ENCODE data around the gene CTRB1.

CTRB1 gene

GRCh38 chr16:75262800-75263127 lies 44.0 kb downstream of the CTRB1 start:
- no peak overlapping the region for H3K9ac ChIP-seq (ENCODE audit: insufficient read length, low read depth)
- no peaks in the 10 kb centered on the region for H3K9me3 ChIP-seq (ENCODE audit: insufficient read depth, low read length)
- peaks cover 3% of the 10 kb centered on the region for H3K27me3 ChIP-seq (ENCODE audit: insufficient read depth, insufficient read length)
- H3K4me1 ChIP-seq (ENCODE audit: insufficient read depth, insufficient read length), result peaks cover 65% of the 10 kb centered on the region
- H3K4me3 ChIP-seq (ENCODE audit: insufficient read length, low read depth), result no peak overlapping the region
- DNase-seq (ENCODE audit: low read depth, low spot score), result no peak
- H3K36me3 ChIP-seq (ENCODE audit: insufficient read depth, insufficient read length, low read length), result peaks cover 60% of the 10 kb centered on the region
- TF ChIP-seq SUZ12 (IDR thresholded peaks at IDR 0.05; ENCODE audit: extremely low read depth, insufficient read depth, insufficient read length) (no peak), YY1 (IDR thresholded peaks at IDR 0.05; ENCODE audit: insufficient read depth, insufficient read length) (no peak), ZNF274 (IDR thresholded peaks at IDR 0.05; ENCODE audit: low read depth, low read length) (no peak)

- Histone ChIP-seq H3K4me3 (ENCODE audit: insufficient read length, low read depth) (no peak overlapping the region), H3K36me3 (ENCODE audit: insufficient read depth, insufficient read length, low read length) (peaks cover 55% of the 10 kb centered on the region), H3K9me3 (ENCODE audit: insufficient read depth, low read length) (no peaks in the 10 kb centered on the region), H3K27me3 (ENCODE audit: insufficient read depth, insufficient read length) (peaks cover 3% of the 10 kb centered on the region), H3K4me1 (ENCODE audit: insufficient read depth, insufficient read length) (peaks cover 64% of the 10 kb centered on the region), H3K9ac (ENCODE audit: insufficient read length, low read depth) (peak overlapping the region; percentile 12)
- no peak for TF ChIP-seq ZNF274 (IDR thresholded peaks at IDR 0.05; ENCODE audit: low read depth, low read length)
- no peak for TF ChIP-seq YY1 (IDR thresholded peaks at IDR 0.05; ENCODE audit: insufficient read depth, insufficient read length)
- no peak for TF ChIP-seq SUZ12 (IDR thresholded peaks at IDR 0.05; ENCODE audit: extremely low read depth, insufficient read depth, insufficient read length)
- no peak for DNase-seq (ENCODE audit: low read depth, low spot score)
These were observed 44.6 kb downstream of the CTRB1 start for GRCh38 chr16:75263291-75263962.

- Histone ChIP-seq H3K4me1 (ENCODE audit: insufficient read depth, insufficient read length) (peaks cover 58% of the 10 kb centered on the region), H3K27me3 (ENCODE audit: insufficient read depth, insufficient read length) (peaks cover 3% of the 10 kb centered on the region), H3K36me3 (ENCODE audit: insufficient read depth, insufficient read length, low read length) (peaks cover 49% of the 10 kb centered on the region), H3K9me3 (ENCODE audit: insufficient read depth, low read length) (no peaks in the 10 kb centered on the region), H3K9ac (ENCODE audit: insufficient read length, low read depth) (peak overlapping the region; percentile 93), H3K4me3 (ENCODE audit: insufficient read length, low read depth) (no peak overlapping the region)
- no peak for DNase-seq (ENCODE audit: low read depth, low spot score)
- TF ChIP-seq ZNF274 (IDR thresholded peaks at IDR 0.05; ENCODE audit: low read depth, low read length) (no peak), SUZ12 (IDR thresholded peaks at IDR 0.05; ENCODE audit: extremely low read depth, insufficient read depth, insufficient read length) (no peak), YY1 (IDR thresholded peaks at IDR 0.05; ENCODE audit: insufficient read depth, insufficient read length) (no peak)
These were observed 45.2 kb downstream of the CTRB1 start for GRCh38 chr16:75263963-75264445.

GRCh38 chr16:75264457-75264998 lies 45.7 kb downstream of the CTRB1 start:
- Histone ChIP-seq H3K4me3 (ENCODE audit: insufficient read length, low read depth) (peak overlapping the region; percentile 95), H3K27me3 (ENCODE audit: insufficient read depth, insufficient read length) (peaks cover 3% of the 10 kb centered on the region), H3K4me1 (ENCODE audit: insufficient read depth, insufficient read length) (peaks cover 55% of the 10 kb centered on the region), H3K9me3 (ENCODE audit: insufficient read depth, low read length) (no peaks in the 10 kb centered on the region), H3K9ac (ENCODE audit: insufficient read length, low read depth) (peak overlapping the region; percentile 93), H3K36me3 (ENCODE audit: insufficient read depth, insufficient read length, low read length) (peaks cover 46% of the 10 kb centered on the region)
- DNase-seq (ENCODE audit: low read depth, low spot score), result no peak
- TF ChIP-seq SUZ12 (IDR thresholded peaks at IDR 0.05; ENCODE audit: extremely low read depth, insufficient read depth, insufficient read length) (no peak), ZNF274 (IDR thresholded peaks at IDR 0.05; ENCODE audit: low read depth, low read length) (no peak), YY1 (IDR thresholded peaks at IDR 0.05; ENCODE audit: insufficient read depth, insufficient read length) (no peak)

GRCh38 chr16:75264999-75265910 lies 46.5 kb downstream of the CTRB1 start:
- peak overlapping the region; percentile 93 for H3K9ac ChIP-seq (ENCODE audit: insufficient read length, low read depth)
- peaks cover 3% of the 10 kb centered on the region for H3K27me3 ChIP-seq (ENCODE audit: insufficient read depth, insufficient read length)
- no peaks in the 10 kb centered on the region for H3K9me3 ChIP-seq (ENCODE audit: insufficient read depth, low read length)
- no peak for DNase-seq (ENCODE audit: low read depth, low spot score)
- peaks cover 55% of the 10 kb centered on the region for H3K4me1 ChIP-seq (ENCODE audit: insufficient read depth, insufficient read length)
- peaks cover 42% of the 10 kb centered on the region for H3K36me3 ChIP-seq (ENCODE audit: insufficient read depth, insufficient read length, low read length)
- peak overlapping the region; percentile 95 for H3K4me3 ChIP-seq (ENCODE audit: insufficient read length, low read depth)
- TF ChIP-seq ZNF274 (IDR thresholded peaks at IDR 0.05; ENCODE audit: low read depth, low read length) (no peak), YY1 (IDR thresholded peaks at IDR 0.05; ENCODE audit: insufficient read depth, insufficient read length) (no peak), SUZ12 (IDR thresholded peaks at IDR 0.05; ENCODE audit: extremely low read depth, insufficient read depth, insufficient read length) (no peak)

- Histone ChIP-seq H3K4me3 (ENCODE audit: insufficient read length, low read depth) (peak overlapping the region; percentile 95), H3K9me3 (ENCODE audit: insufficient read depth, low read length) (no peaks in the 10 kb centered on the region), H3K36me3 (ENCODE audit: insufficient read depth, insufficient read length, low read length) (peaks cover 37% of the 10 kb centered on the region), H3K9ac (ENCODE audit: insufficient read length, low read depth) (peak overlapping the region; percentile 93), H3K27me3 (ENCODE audit: insufficient read depth, insufficient read length) (peaks cover 3% of the 10 kb centered on the region), H3K4me1 (ENCODE audit: insufficient read depth, insufficient read length) (peaks cover 54% of the 10 kb centered on the region)
- peak; percentile 61 for DNase-seq (ENCODE audit: low read depth, low spot score)
- TF ChIP-seq YY1 (IDR thresholded peaks at IDR 0.05; ENCODE audit: insufficient read depth, insufficient read length) (no peak), SUZ12 (IDR thresholded peaks at IDR 0.05; ENCODE audit: extremely low read depth, insufficient read depth, insufficient read length) (no peak), ZNF274 (IDR thresholded peaks at IDR 0.05; ENCODE audit: low read depth, low read length) (no peak)
These were observed 47.3 kb downstream of the CTRB1 start for GRCh38 chr16:75265911-75266701.

Measured in NT2/D1 (cell line).